Activated CD8-positive, alpha-beta memory T cell treated with anti-CD3 and anti-CD28 coated beads, Interleukin-2, amount 50 U/mL, for 1 hour (primary cell): ENCODE data around the gene PIH1D2.
A peak's percentile ranks its signal among the peaks of the same experiment; 100 is the strongest.
"Not testable (repeated sequence)": the region's sequence is repeated elsewhere in the genome, so short reads cannot be mapped to it uniquely, and the experiment has no call there.

Source experiments
- DNase-seq: peaks from one replicate; pipeline ENCODE4 v3.0.0-alpha.2; 2020; ENCODE audit errors: extremely low read depth

Gene PIH1D2

DNA sequence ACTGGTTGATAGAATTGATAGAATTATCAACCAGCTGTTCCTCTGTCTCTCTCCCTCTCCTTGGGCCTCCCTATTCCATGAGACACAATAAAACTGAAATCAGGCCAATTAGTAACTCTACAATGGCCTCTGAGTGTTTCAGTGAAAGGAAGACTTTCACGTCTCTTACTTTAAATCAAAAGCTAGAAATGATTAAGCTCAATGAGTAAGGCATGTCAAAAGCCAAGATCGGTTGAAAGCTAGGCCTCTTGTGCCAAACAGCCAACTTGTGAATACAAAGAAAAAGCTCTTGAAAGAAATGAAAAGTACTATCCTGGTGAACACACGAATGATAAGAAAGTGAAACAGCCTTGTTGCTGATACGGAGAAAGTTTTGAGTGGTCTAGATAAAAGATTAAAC lies 16.6 kb downstream of the PIH1D2 start:
- no peak for DNase-seq

DNA sequence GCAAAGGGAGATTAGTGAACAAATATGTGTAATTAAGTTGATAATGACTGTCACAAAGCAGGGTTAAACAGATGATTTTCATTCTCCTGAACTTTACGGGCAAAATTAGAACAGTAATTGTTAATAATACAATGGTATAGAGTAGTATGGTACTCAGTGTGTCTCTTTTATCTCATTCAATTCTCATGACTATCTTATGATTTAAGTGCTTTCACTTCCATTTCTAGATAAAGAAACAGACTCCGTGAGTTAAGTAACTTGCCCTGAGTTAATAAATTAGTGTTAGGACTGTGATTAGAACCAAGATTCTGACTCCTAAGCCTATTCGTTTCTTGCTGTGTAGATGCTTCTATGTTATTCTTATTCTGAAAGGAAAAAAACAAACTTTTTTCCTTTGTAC lies 22.0 kb downstream of the PIH1D2 start:
- DNase-seq = no peak

DNA sequence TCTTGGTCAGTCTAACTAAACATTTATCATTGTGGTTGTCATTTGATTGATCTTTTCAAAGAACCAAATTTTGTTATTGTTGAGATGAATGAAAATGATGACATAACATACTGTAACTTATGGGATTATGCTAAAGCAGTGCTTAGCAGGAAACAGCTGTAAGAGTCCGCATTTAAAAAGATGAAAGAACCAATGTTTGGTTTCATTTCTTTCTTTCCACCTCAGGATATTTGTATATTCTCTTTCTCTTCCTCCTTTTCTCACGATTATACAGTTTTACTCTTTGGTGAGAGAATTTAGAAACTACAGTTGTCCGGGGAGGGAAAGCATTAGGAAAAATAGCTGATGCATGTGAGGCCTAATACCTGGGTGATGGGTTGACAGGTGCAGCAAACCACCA lies 23.1 kb downstream of the PIH1D2 start:
- no peak for DNase-seq

DNA sequence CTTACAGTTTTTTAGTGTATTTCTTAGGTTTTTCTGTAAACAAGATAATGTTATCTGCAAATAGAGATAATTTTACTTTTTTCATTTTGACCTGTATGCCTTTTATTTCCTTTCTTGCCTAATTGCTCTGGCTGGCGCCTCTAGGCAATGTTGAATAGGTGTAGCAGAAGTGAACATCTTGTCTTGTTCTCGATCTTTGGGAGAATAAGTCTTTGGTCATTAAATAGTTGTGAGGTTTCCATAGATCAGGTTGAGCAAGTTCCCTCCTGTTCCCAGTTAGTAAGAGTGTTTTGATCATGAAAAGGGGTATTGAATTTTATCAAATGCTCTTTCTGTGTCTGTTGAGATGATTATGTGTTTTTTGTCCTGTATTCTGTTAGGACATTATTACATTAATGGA lies 24.0 kb downstream of the PIH1D2 start:
- DNase-seq = no peak

DNA sequence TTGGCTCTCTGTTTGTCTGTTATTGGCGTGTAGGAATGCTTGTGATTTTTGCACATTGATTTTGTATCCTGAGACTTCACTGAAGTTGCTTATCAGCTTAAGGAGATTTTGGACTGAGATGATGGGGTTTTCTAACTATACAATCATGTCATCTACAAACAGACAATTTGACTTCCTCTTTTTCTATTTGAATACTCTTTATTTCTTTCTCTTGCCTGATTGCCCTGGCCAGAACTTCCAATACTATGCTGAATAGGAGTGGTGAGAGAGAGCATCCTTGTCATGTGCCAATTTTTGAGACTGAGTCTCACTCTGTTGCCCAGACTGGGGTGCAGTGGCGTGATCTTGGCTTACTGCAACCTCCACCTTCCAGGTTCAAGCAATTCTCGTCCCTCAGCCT lies 25.6 kb downstream of the PIH1D2 start:
- DNase-seq = not testable (repeated sequence)

DNA sequence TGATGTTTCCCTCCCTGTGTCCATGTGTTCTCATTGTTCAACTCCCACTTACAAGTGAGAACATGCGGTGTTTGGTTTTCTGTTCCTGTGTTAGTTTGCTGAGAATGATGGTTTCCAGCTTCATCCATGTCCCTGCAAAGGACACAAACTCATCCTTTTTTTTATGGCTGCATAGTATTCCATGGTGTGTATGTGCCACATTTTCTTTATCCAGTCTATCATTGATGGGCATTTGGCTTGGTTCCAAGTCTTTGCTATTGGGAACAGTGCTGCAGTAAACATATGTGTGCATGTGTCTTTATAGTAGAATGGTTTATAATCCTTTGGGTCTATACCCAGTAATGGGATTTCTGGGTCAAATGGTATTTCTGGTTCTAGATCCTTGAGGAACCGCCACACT lies 27.2 kb downstream of the PIH1D2 start:
- not testable (repeated sequence) for DNase-seq

DNA sequence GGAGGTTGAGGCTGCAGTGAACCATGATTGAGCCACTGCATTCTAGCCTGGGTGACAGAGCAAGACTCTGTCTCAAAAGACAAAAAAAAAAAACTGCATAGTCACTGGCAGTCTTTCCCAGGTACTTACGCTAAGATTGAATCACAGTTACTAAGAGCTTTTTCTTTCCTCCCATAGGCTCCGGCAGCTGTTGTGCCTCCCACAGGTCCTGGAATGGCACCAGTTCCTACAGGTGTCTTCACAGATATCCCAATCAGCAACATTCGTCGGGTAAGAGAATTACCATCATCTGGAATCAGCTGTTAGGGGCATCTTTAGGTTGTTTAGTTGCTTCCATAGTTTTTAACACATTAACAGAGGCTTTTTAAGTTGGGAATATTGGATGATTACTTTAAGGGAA lies 28.9 kb downstream of the PIH1D2 start:
- no peak for DNase-seq

DNA sequence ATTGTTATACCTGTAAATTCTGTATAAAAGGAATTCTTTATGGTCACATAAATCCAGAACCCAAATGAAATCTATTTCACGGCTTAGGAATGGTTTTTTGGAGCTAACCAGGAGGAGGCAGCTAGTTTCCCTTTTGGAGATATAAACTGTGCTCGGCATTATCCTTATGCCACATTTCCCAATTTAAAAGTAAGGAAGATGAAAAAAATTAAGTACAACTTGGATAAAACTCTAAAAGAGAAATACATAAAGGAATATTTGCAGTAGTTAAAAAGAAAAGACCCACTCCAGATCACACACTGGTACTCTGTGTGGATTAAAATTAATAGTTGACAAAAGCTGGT lies 30.9 kb downstream of the PIH1D2 start:
- DNase-seq = no peak

DNA sequence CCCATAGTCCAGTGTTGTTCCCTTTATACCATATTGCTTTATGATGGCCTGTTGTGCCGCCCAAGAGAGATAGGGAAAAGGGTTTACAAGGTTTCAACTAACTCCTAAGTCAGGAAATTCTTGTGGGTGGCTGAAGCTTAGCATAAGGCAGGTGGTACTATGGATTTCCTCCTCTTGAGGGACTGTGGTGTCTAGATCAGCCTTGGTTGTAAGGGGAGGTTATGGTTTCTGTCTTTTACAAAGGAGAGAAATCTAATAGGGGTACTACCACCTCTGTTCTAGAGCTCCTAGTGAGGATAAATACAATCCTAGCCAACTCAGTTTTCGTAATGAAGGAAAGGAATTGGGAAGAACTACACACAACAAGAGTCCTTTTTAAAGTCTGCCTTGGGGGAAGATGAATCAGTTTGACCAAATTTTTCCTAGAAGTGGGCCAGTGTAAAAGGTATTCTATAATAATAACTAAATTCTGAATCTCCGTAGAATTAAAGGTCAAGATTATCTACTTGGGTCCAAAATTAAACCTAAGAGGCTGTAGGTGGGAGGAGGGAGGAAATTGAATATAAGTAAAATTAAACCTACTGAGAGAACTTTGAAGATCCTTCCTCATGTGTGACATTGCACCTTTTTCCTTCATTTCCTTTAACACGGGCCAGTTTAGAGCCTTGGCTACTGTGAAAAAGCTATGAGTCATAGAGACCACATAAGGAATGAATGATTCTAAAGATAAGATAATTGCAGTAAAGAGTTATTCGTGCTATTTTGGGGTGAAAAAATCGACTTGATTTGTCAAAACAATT lies 31.5 kb downstream of the PIH1D2 start:
- no peak for DNase-seq

DNA sequence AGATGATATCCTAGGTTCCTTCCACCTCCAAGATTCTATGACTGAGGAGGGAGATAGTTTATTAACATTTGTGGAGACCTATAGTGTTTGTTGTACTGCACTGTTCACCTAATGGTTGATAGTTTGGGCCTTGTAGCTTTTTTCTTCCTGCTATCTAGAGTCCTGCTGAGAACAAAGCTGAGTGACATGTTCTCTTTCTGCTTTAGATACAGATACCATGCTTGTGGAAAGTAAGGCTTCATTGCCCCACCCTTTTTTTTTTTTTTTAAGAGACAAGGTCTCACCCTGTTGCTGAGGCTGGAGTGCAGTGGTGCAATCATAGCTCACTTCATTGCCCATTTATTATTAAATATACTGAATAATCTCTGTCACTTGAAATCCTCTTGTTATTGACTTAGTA lies 36.3 kb downstream of the PIH1D2 start:
- no peak for DNase-seq

DNA sequence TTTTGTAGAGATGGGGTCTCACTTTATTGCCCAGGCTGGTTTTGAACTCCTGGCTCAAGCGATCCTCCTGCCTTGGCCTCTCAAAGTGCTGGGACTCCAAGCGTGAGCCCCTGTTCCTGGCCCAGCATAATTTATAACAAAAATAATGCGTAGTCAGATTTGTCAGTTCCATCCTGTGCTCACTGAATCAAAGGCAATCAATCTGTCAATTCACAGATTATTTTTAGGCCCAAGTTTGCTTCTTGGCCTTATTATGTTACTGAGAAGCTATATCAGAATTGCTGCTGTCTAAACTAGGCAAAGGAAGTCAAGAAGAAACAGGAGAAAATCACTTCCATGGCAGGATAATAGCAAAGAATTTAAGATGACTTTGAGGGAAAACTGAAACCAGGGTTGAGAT lies 39.9 kb downstream of the PIH1D2 start:
- no peak for DNase-seq

DNA sequence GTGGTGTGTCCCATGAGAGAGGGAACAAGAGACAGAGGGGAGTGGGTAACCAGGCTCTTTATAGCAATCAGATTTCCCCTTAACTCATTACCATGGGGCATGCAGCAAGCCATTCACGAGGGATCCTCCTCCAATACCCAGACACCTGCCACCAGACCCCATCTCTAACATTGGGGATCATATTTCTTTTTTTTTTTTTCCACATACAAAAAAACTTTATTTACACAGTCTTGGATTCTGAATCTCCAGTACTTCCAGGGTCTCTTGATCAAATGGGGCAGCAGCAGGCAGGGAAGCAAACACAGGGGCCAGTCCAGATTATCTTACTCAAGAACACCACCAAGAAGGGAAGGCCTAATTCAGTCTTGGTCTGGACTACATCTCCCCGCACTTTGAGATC lies 44.4 kb downstream of the PIH1D2 start:
- no peak for DNase-seq

DNA sequence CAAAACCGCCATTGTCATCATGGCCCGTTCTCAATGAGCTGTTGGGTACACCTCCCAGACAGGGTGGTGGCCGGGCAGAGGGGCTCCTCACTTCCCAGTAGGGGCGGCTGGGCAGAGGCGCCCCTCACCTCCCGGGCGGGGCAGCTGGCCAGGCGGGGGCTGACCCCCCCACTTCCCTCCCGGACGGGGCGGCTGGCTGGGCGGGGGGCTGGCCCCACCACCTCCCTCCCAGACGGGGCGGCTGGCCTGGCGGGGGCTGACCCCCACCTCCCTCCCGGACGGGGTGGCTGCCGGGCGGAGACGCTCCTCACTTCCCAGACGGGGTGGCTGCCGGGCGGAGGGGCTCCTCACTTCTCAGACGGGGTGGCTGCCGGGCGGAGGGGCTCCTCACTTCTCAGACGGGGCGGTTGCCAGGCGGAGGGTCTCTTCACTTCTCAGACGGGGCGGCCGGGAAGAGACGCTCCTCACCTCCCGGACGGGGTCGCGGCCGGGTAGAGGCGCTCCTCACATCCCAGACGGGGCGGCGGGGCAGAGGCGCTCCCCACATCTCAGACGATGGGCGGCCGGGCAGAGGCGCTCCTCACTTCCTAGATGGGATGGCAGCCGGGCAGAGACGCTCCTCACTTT lies 46.9 kb downstream of the PIH1D2 start:
- DNase-seq = not testable (repeated sequence)

DNA sequence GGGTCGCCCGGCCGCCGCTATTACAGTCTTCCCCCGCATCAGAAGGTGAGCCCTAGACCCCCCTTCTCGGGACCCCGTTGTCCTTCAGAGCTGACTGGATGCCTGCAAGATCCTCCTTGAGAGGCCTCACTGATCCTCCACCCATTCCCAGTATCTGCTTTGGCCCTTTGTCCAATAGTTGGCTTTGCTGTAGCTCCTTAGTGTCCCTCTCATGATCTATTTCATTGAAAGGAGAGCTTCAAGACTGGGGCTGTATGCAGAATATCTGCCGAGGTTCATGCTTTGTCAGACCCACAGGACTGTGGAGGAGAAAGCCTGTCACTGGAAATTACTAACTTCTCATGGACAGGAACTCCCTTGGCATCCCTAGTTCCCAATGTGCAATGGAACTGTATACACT lies 48.1 kb downstream of the PIH1D2 start:
- no peak for DNase-seq

DNA sequence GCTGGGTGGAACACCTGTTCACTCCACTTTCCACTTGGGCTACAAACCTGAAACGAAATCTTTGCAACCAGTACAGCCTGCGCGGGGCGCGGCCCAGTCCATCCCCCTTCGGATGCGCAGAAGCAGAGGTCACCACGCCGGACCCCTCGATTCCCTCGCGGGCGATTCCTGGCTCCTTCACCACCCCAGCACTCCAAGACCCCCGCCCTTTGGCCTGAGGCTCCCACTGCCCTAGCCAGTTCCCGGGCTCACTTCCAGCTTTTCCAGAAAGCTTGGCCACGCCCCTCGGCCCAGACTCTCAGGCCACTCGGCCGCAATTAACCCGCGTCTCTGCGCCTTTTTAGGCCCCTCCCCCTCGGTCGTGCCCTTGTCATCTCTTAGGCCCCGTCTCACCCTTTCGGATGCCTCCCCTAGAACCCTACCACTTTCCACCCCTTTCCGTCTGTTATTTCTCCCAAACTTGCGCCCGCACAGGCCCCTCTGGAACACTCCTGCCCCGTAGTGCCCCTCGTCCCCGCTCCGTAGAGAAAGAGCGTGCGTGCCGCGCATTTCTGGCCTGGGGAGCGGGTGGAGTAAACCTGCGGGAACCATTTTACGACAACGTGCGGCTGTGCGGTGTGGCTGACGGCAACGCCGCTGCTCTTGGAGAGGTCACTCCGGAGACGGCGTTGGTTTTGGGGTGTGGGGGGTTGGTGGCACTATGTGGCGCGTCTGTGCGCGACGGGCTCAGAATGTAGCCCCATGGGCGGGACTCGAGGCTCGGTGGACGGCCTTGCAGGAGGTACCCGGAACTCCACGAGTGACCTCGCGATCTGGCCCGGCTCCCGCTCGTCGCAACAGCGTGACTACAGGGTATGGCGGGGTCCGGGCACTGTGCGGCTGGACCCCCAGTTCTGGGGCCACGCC lies 48.8 kb downstream of the PIH1D2 start, which contains the start of gene DLAT:
Gene DLAT, plus strand, starts transcription at position 636 of the 906 bp plus-strand sequence. Its CDS starts 65 bp downstream, at position 701.
- peak; percentile 53 for DNase-seq

DNA sequence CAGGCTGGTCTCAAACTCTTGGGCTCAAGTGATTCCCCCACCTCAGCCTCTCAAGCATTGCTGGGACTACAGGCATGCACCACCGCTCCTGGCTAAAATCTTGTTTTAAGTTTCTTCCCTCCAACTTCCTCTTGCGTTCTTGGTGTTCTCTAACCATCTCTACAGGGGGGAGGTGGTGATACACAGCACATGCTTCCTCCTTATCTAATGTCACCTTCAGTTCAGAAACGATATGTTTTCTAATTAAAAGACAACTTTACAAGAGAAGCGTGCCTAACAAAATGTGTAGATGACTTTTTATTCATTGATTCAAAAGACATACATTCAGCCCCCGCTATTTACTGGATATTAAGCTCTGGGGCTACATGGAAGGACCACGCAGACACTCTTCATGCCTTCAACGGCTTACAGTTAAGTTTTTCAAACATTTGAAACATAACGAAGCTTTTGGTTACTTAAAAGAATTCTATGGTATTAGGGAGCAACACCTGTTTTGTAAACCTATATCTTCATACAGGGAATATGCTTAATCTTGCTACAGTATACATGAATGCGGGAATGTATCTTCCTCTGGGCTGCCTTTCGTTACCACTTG lies 49.5 kb downstream of the PIH1D2 start:
- DNase-seq = no peak

DNA sequence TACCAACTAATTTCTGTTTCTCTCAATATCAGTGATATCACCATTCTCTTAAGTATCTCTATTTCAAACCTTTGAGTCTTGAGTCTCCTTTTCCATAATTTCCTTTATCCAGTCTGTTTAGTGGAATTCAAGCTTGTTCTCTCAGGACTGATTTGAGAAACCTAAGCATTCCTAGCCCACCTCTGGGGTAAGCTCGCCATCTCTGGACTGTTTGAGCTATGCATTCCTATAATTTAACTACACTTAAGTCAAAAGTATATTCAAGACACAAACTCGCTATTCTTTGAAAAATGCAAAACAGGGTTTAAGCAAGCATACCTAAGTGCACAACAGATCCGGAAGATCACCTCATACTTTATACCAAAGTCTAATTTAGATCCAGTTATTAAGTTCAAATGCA lies 50.7 kb downstream of the PIH1D2 start:
- no peak for DNase-seq

DNA sequence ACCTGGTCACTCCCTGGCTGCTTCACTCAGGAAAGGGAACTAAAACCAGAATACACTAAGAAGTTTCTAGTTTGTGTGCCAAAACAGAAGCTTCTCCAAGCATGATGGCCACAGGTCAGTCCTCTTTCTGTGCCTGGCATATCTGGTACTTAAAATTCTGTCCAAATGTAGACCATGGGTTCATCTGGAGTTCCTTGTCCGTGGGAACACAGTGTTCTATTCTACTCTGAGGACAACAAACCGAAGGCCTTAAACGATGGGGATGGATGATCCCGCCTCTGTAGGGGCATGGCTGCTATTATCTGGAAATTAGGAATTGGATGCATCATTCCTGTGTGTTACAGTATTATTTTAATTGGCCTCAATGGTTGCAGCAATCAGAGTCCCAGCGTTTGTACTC lies 54.8 kb downstream of the PIH1D2 start:
- no peak for DNase-seq
